HG03432 (cell line): ENCODE results near the gene ZNF525.
A peak's percentile ranks its signal among the peaks of the same experiment; 100 is the strongest.
"Not testable (repeated sequence)": the region's sequence is repeated elsewhere in the genome, so short reads cannot be mapped to it uniquely, and the experiment has no call there.

Experiments
- ATAC-seq: cut with Tn5 transposase; IDR thresholded peaks from one replicate; pipeline ENCODE4 v1.9.1; 2021; ENCODE audit warnings: mild to moderate bottlenecking, moderate library complexity; ENCODE audit not compliant: unreplicated experiment

The ZNF525 gene

GRCh38 chr19:53365134-53365898 is at the start of gene ZNF525:
Gene ZNF525 (plus strand): TSS chr19:53365705. CDS start chr19:53372282, 6,577 bp downstream.
- peak; percentile 99 for ATAC-seq

GRCh38 chr19:53328967-53329366 is 36.5 kb upstream of the ZNF525 start:
- no peak for ATAC-seq

GRCh38 chr19:53332484-53332883 is 33.0 kb upstream of the ZNF525 start:
- ATAC-seq, result no peak

- peak; percentile 3 for ATAC-seq
Measured at GRCh38 chr19:53333066-53333462, 32.4 kb upstream of the ZNF525 start.

GRCh38 chr19:53333463-53334449 is 31.7 kb upstream of the ZNF525 start, which contains the start of gene ZNF845:
Gene ZNF845 (plus strand): TSS chr19:53333749. CDS start chr19:53341308, 7,559 bp downstream.
- ATAC-seq, result peak; percentile 97

- not testable (repeated sequence) for ATAC-seq
Measured at GRCh38 chr19:53344403-53344802, 21.1 kb upstream of the ZNF525 start.

- ATAC-seq, result no peak
Measured at GRCh38 chr19:53355739-53356138, 9.8 kb upstream of the ZNF525 start.

GRCh38 chr19:53357821-53358581 is 7.5 kb upstream of the ZNF525 start:
- ATAC-seq, result no peak

- ATAC-seq, result not testable (repeated sequence)
Measured at GRCh38 chr19:53360056-53360455, 5.4 kb upstream of the ZNF525 start.

- peak; percentile 58 for ATAC-seq
Measured at GRCh38 chr19:53365899-53366493, 491 bp downstream of the ZNF525 start.

GRCh38 chr19:53372196-53372595 is 6.7 kb downstream of the ZNF525 start:
- ATAC-seq, result no peak

GRCh38 chr19:53374288-53374687 is 8.8 kb downstream of the ZNF525 start:
- no peak for ATAC-seq

GRCh38 chr19:53374743-53375142 is 9.2 kb downstream of the ZNF525 start:
- ATAC-seq, result no peak

- ATAC-seq, result no peak
Measured at GRCh38 chr19:53381376-53381775, 15.9 kb downstream of the ZNF525 start.

- ATAC-seq, result no peak
Measured at GRCh38 chr19:53388168-53388567, 22.7 kb downstream of the ZNF525 start.

- ATAC-seq, result no peak
Measured at GRCh38 chr19:53388904-53389303, 23.4 kb downstream of the ZNF525 start.

- no peak for ATAC-seq
Measured at GRCh38 chr19:53389571-53389970, 24.1 kb downstream of the ZNF525 start.

- ATAC-seq, result no peak
Measured at GRCh38 chr19:53389978-53390377, 24.5 kb downstream of the ZNF525 start.

GRCh38 chr19:53394522-53394973 is 29.0 kb downstream of the ZNF525 start:
- no peak for ATAC-seq
